ENCODE results near the gene USH2A. TPM values are rescaled to one million over a fixed set of nuclear protein-coding genes. Genes with fewer than 3 reads are reported as not detected.
"Not testable (repeated sequence)": the region's sequence is repeated elsewhere in the genome, so short reads cannot be mapped to it uniquely, and the experiment has no call there.

Gene USH2A
- total and polyA plus RNA-seq, 5 donors from 2014 or later, result not detected

DNA sequence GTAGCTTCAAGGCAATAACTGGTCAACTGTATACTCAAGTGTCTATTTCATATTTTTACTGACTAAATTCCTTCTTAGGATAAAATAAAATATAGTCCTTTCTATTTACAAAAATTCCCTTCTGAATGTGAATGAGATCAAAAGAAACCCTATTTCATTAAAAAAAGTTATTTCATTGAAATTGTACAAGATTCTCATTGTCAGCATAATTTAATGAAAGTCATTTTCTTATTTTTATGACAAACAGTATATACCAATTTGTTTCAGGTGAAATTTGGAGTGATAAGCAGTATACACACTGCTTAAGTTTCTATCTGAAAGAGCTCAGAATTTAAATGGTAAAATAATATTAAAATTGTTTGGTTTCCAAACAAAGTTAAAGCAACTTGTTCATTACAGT is 269.2 kb downstream of the USH2A start:
- Mint-ChIP-seq H3K27ac (no peak overlapping the region), H3K9me3 (peaks cover 0 to 15% (median 8%) of the 10 kb centered on the region in 7 donors), H3K4me3 (no peak overlapping the region), H3K27me3 (no peaks in the 10 kb centered on the region), H3K4me1 (no peaks in the 10 kb centered on the region), H3K36me3 (no peaks in the 10 kb centered on the region)
- no peak for ATAC-seq (ENCODE audit: low read depth in 2 of 2)
- Histone ChIP-seq H3K27ac (ENCODE audit: insufficient read depth, low read length, poor library complexity, severe bottlenecking) (no peak overlapping the region), H3K9me3 (ENCODE audit: control insufficient read depth in 2 of 2, low read length in 2 of 2) (no peaks in the 10 kb centered on the region), H3K36me3 (ENCODE audit: control insufficient read depth, insufficient read depth, low read length) (no peaks in the 10 kb centered on the region), H3K27me3 (ENCODE audit: control insufficient read depth, insufficient read depth, low read length) (no peaks in the 10 kb centered on the region), H3K4me3 (ENCODE audit: low read depth, low read length) (no peak overlapping the region), H3K4me1 (ENCODE audit: control insufficient read depth, insufficient read depth, low read length, poor library complexity, severe bottlenecking) (no peaks in the 10 kb centered on the region)
- DNase-seq, result no peak

DNA sequence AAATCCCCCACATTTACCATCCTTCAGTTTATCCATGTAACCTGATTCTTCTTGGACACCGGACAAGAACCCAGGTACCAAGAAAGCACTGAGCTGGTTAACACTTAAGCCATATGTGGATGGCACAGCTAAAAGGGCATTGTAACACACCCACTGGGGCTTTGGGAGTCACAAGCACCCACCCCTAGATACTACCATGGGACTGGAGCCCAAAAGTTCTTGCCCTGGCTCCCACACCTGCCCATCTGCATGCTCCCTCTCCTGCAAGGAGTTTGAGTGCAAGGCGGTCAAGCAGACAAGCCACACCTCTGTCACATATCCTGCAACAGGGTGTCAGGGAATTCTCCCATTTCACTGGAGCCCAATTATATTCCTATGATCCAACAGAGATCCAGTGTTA is 270.1 kb downstream of the USH2A start:
- Mint-ChIP-seq H3K4me3 (no peak overlapping the region), H3K9me3 (peaks cover 0 to 21% (median 8%) of the 10 kb centered on the region in 7 donors), H3K4me1 (no peaks in the 10 kb centered on the region), H3K36me3 (no peaks in the 10 kb centered on the region), H3K27me3 (no peaks in the 10 kb centered on the region), H3K27ac (no peak overlapping the region)
- DNase-seq (no peak), ATAC-seq (ENCODE audit: low read depth in 2 of 2) (no peak)
- Histone ChIP-seq H3K36me3 (ENCODE audit: control insufficient read depth, insufficient read depth, low read length) (no peaks in the 10 kb centered on the region), H3K4me1 (ENCODE audit: control insufficient read depth, insufficient read depth, low read length, poor library complexity, severe bottlenecking) (no peaks in the 10 kb centered on the region), H3K27me3 (ENCODE audit: control insufficient read depth, insufficient read depth, low read length) (no peaks in the 10 kb centered on the region), H3K9me3 (ENCODE audit: control insufficient read depth in 2 of 2, low read length in 2 of 2) (no peaks in the 10 kb centered on the region), H3K4me3 (ENCODE audit: low read depth, low read length) (no peak overlapping the region), H3K27ac (ENCODE audit: insufficient read depth, low read length, poor library complexity, severe bottlenecking) (no peak overlapping the region)

DNA sequence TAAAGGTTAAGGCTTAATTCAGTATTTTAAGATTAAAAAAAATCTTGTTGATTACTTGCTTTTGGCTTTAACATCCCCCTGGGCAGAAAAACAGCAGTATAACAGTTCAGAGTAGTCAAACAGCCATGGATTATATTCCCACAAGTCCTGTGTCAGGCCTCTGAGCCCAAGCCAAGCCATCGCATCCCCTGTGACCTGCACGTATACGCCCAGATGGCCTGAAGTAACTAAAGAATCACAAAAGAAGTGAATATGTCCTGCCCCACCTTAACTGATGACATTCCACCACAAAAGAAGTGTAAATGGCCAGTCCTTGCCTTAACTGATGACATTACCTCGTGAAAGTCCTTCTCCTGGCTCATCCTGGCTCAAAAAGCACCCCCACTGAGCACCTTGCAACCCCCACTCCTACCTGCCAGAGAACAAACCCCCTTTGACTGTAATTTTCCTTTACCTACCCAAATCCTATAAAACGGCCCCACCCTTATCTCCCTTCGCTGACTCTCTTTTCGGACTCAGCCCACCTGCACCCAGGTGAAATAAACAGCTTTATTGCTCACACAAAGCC is 277.7 kb downstream of the USH2A start:
- not testable (repeated sequence) for H3K4me1 ChIP-seq (ENCODE audit: control insufficient read depth, insufficient read depth, low read length, poor library complexity, severe bottlenecking); H3K36me3 Mint-ChIP-seq; H3K36me3 ChIP-seq (ENCODE audit: control insufficient read depth, insufficient read depth, low read length); ATAC-seq (ENCODE audit: low read depth in 2 of 2); H3K27ac ChIP-seq (ENCODE audit: insufficient read depth, low read length, poor library complexity, severe bottlenecking); H3K9me3 ChIP-seq (ENCODE audit: control insufficient read depth in 2 of 2, low read length in 2 of 2); DNase-seq; H3K27ac Mint-ChIP-seq; H3K4me3 Mint-ChIP-seq; H3K4me3 ChIP-seq (ENCODE audit: low read depth, low read length); H3K27me3 ChIP-seq (ENCODE audit: control insufficient read depth, insufficient read depth, low read length); H3K27me3 Mint-ChIP-seq; H3K4me1 Mint-ChIP-seq
- peaks cover 3 to 21% (median 7%) of the 10 kb centered on the region in 7 donors for H3K9me3 Mint-ChIP-seq

DNA sequence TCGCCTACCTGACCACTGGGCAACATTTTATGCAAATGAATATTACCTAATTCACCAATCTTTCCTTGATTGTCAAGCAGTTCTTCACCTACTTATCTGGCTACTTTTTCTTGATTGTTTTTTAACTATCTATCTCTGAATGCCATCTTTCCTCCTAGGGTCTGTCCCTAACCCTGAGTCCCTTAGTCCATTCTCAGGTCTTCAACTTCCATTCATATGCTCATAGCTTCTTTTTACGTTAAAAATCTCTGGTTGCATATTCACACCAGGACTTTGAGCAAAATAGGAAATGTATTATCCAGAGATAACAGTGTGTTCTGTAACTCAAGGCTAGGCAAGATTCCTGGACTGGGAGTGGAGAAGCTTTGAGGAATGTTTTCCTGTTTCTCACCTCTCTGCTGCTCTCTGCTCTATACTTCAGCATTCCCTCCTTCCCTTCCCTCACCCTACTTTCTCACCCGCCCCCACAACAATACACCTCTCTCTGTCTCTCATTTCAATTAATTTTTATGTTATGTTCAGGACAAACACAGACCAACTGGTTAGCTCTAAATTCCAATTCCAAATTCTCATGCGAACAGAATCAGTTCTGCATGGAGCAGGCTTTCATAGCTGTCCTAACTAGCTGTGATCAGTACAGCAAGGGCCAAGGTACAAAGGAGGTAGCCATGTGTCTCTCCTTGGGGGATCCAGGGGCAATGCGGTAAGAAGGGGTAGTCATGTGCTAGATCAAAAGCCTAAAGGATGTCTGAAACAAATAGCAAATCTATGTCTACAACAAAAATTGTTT is 278.4 kb downstream of the USH2A start:
- H3K9me3 Mint-ChIP-seq, result peaks cover 1 to 21% (median 5%) of the 10 kb centered on the region in 7 donors
- Histone ChIP-seq H3K27ac (ENCODE audit: insufficient read depth, low read length, poor library complexity, severe bottlenecking) (no peak overlapping the region), H3K9me3 (ENCODE audit: control insufficient read depth in 2 of 2, low read length in 2 of 2) (no peaks in the 10 kb centered on the region), H3K4me3 (ENCODE audit: low read depth, low read length) (no peak overlapping the region), H3K36me3 (ENCODE audit: control insufficient read depth, insufficient read depth, low read length) (no peaks in the 10 kb centered on the region), H3K4me1 (ENCODE audit: control insufficient read depth, insufficient read depth, low read length, poor library complexity, severe bottlenecking) (no peaks in the 10 kb centered on the region), H3K27me3 (ENCODE audit: control insufficient read depth, insufficient read depth, low read length) (no peaks in the 10 kb centered on the region)
- DNase-seq (no peak), ATAC-seq (ENCODE audit: low read depth in 2 of 2) (no peak)
- no peaks in the 10 kb centered on the region for H3K27me3 Mint-ChIP-seq
- H3K27ac Mint-ChIP-seq, result no peak overlapping the region
- H3K4me1 Mint-ChIP-seq, result no peaks in the 10 kb centered on the region
- no peaks in the 10 kb centered on the region for H3K36me3 Mint-ChIP-seq
- H3K4me3 Mint-ChIP-seq, result no peak overlapping the region

DNA sequence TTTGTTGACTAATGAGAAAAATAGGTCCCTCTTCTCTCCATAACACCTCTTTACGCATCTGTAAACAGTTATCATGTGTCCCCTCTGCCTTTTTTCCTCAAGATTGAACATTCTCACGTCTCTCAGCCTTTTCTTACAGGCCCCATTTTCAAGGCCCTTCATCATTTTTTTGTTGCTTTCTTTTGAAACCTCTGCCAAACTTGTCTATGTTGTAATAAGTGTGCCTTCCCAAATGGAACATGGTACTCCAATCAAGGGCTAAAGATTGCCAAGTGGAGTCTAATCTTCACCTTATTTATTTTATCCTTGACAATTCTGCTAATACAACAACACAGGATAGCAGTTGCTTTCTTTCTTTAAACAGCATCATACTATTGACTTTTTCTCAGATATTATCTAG is 280.3 kb downstream of the USH2A start:
- no peak overlapping the region for H3K4me3 ChIP-seq (ENCODE audit: low read depth, low read length)
- no peaks in the 10 kb centered on the region for H3K4me1 Mint-ChIP-seq
- H3K27me3 ChIP-seq (ENCODE audit: control insufficient read depth, insufficient read depth, low read length), result no peaks in the 10 kb centered on the region
- peaks cover 1 to 16% (median 7%) of the 10 kb centered on the region in 7 donors for H3K9me3 Mint-ChIP-seq
- no peaks in the 10 kb centered on the region for H3K36me3 ChIP-seq (ENCODE audit: control insufficient read depth, insufficient read depth, low read length)
- no peaks in the 10 kb centered on the region for H3K9me3 ChIP-seq (ENCODE audit: control insufficient read depth in 2 of 2, low read length in 2 of 2)
- no peaks in the 10 kb centered on the region for H3K4me1 ChIP-seq (ENCODE audit: control insufficient read depth, insufficient read depth, low read length, poor library complexity, severe bottlenecking)
- H3K27me3 Mint-ChIP-seq, result no peaks in the 10 kb centered on the region
- no peak overlapping the region for H3K27ac Mint-ChIP-seq
- ATAC-seq (ENCODE audit: low read depth in 2 of 2), result no peak
- DNase-seq, result no peak
- no peak overlapping the region for H3K4me3 Mint-ChIP-seq
- H3K27ac ChIP-seq (ENCODE audit: insufficient read depth, low read length, poor library complexity, severe bottlenecking), result no peak overlapping the region
- no peaks in the 10 kb centered on the region for H3K36me3 Mint-ChIP-seq

DNA sequence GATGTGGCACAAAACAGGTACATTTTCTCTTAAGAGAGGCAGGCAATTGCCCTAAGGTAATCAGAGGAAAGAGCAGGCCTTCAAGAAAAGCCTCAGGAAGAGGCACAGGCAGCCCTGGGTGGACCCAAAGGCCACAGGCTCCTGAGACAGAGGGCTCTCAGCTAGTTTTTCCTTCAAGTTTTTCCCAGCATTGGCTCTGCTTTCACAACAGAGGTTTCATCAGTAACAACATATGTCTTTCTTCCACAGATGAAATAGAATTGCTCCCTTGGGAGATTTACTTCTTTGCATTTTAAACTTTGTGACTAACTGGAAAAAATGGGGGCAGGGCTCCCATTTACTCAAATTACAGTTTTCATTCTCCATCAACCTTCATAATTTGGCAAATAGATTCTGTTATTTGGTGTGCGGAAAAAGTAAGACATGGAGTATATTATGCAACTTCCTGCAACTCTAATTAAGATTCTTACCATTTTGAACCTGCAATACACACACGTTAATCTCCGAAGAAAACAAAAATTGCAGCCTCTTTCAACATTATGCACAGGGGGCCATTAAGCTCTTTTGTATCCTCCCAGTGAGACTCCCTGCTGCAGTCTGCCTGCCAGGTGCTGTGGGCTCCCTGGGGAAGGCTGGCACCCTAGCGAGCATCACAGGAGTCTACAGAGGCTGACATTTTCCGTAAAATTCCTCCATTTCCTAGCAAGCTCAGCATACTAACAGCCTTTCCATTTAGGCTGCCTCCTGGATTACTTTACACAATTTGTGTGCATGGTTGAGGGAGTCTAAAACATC is 282.3 kb downstream of the USH2A start:
- H3K27me3 Mint-ChIP-seq, result no peaks in the 10 kb centered on the region
- Histone ChIP-seq H3K27me3 (ENCODE audit: control insufficient read depth, insufficient read depth, low read length) (no peaks in the 10 kb centered on the region), H3K36me3 (ENCODE audit: control insufficient read depth, insufficient read depth, low read length) (no peaks in the 10 kb centered on the region), H3K9me3 (ENCODE audit: control insufficient read depth in 2 of 2, low read length in 2 of 2) (no peaks in the 10 kb centered on the region), H3K4me3 (ENCODE audit: low read depth, low read length) (no peak overlapping the region), H3K4me1 (ENCODE audit: control insufficient read depth, insufficient read depth, low read length, poor library complexity, severe bottlenecking) (no peaks in the 10 kb centered on the region), H3K27ac (ENCODE audit: insufficient read depth, low read length, poor library complexity, severe bottlenecking) (no peak overlapping the region)
- no peaks in the 10 kb centered on the region for H3K36me3 Mint-ChIP-seq
- no peak overlapping the region for H3K4me3 Mint-ChIP-seq
- DNase-seq (no peak), ATAC-seq (ENCODE audit: low read depth in 2 of 2) (no peak)
- H3K9me3 Mint-ChIP-seq, result peaks cover 1 to 14% (median 5%) of the 10 kb centered on the region in 7 donors
- no peak overlapping the region for H3K27ac Mint-ChIP-seq
- H3K4me1 Mint-ChIP-seq, result no peaks in the 10 kb centered on the region

DNA sequence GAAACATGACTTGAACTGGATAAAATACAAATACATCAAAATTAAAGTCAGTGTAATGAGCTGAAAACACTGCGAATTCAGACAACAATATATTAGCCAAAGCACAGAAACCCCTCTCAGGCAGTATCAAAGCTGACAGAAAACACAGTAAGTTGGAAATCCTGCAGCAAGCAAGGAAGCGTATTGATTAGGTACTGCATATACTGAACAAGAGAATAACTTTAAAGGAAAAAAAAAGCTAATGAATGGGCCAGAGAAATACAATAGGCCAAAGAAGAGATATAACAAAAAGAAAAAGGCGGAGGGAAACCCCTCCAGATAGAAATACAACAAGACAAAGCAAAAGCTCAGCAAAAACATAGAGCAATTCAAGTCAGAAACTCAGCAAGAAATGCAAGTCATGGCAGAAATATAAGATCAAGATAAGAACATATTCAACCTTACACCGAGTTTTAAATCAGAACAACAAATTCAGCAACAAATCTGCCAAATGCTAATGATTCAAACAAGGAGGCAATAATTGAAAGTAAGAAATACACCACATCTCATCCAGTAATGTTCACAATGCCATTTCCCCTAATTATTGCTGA is 299.0 kb downstream of the USH2A start:
- Mint-ChIP-seq H3K27ac (no peak overlapping the region), H3K36me3 (no peaks in the 10 kb centered on the region), H3K9me3 (peaks cover 0 to 7% (median 3%) of the 10 kb centered on the region in 7 donors), H3K27me3 (no peaks in the 10 kb centered on the region), H3K4me1 (no peaks in the 10 kb centered on the region), H3K4me3 (no peak overlapping the region)
- Histone ChIP-seq H3K27ac (ENCODE audit: insufficient read depth, low read length, poor library complexity, severe bottlenecking) (no peak overlapping the region), H3K4me3 (ENCODE audit: low read depth, low read length) (no peak overlapping the region), H3K9me3 (ENCODE audit: control insufficient read depth in 2 of 2, low read length in 2 of 2) (no peaks in the 10 kb centered on the region), H3K4me1 (ENCODE audit: control insufficient read depth, insufficient read depth, low read length, poor library complexity, severe bottlenecking) (no peaks in the 10 kb centered on the region), H3K27me3 (ENCODE audit: control insufficient read depth, insufficient read depth, low read length) (no peaks in the 10 kb centered on the region), H3K36me3 (ENCODE audit: control insufficient read depth, insufficient read depth, low read length) (no peaks in the 10 kb centered on the region)
- no peak for DNase-seq
- no peak for ATAC-seq (ENCODE audit: low read depth in 2 of 2)

All from CD4-positive, CD25-positive, alpha-beta regulatory T cell (primary cell).